Mesodermal cell (in vitro differentiated cells): ENCODE data around the gene ZFYVE28.
A peak's percentile ranks its signal among the peaks of the same experiment; 100 is the strongest.

Experiments
- H3K27ac ChIP-seq: 2 replicates; pipeline ENCODE4 v1.7.0; 2013; ENCODE audit warnings: mild to moderate bottlenecking, low read depth, low read length, moderate library complexity; ENCODE audit not compliant: severe bottlenecking
- H3K36me3 ChIP-seq: 2 replicates; pipeline ENCODE4 v1.7.1; 2013; ENCODE audit warnings: mild to moderate bottlenecking, low read length, moderate library complexity; ENCODE audit not compliant: control insufficient read depth, insufficient read depth
- H3K4me1 ChIP-seq: one replicate; pipeline ENCODE4 v1.7.1; 2013; ENCODE audit warnings: mild to moderate bottlenecking, low read length; ENCODE audit not compliant: insufficient read depth, control insufficient read depth, poor library complexity, severe bottlenecking
- H3K4me3 ChIP-seq: 2 replicates; pipeline ENCODE4 v1.7.0; 2013; ENCODE audit warnings: low read length, control low read depth, mild to moderate bottlenecking; ENCODE audit not compliant: insufficient read depth, poor library complexity, severe bottlenecking; ENCODE audit errors: extremely low read depth
- H3K9me3 ChIP-seq: 2 replicates; pipeline ENCODE4 v1.7.1; 2013; ENCODE audit warnings: mild to moderate bottlenecking, low read length, moderate library complexity; ENCODE audit not compliant: control insufficient read depth
- WGBS, 2 experiments: methylation state at CpG; one replicate each; pipeline ENCODE4 v1.1.5; 2013; ENCODE audit warnings: missing lambda C conversion rate in 2 of 2; ENCODE audit not compliant: insufficient coverage in 2 of 2; 5-methylcytosine and 5-hydroxymethylcytosine counted together

Gene ZFYVE28

DNA sequence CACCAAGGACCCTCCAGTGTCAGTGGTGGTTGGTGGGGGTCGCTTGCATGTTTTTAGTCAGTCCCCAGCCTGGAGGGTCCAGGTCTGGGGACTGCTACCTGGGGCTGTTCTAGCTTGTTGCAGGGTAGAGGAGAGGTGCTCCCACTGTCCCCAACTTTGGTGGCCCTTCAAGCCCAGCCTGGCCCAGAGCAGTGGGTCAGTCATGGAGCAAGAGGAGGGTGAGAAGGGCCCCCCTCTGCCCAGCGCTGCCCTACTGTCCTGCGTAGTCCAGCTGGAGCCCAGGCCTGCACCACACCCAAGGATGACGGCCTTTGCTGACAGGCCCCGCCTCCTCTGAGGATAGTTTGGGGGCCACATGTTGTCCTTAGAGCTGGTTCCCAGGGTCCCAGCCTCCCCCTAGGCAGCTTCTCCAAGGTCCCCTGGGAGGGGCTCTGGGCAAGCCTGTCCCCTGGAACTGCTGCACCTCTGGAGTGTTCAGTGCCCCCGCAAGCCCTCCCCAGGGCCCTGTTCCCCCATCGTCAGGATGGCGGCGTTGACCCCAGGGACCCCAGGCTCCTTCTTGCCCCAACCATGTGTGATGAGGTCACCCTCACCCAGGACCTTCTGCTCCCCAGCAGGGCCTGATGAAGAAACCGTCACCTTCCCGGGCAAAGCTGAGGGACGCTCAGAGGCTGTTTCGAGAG lies 7.1 kb upstream of the ZFYVE28 start:
- no peaks in the 10 kb centered on the region for H3K9me3 ChIP-seq
- WGBS, 2 experiments: 95 to 97% methylated on average over 11 of the region's 13 CpGs

DNA sequence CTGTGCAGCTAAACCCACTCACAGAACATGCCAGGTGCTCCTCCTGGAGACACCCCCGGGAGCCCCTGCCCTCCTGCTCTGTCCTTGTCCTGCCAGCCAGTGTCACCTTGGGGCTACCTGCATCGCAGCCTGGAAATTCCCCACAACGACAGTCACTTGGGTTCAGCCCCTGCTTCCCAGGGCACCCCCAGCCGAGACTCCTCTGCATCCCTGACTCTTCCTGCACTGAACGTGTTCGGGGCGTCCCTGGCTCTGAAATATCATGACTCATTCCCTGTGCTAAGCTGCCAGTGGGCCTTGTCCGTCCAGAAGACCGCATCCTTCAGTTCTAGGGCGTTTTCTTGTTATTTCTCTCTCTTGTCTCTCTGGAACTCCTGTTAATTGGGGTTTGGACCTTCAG lies 6.1 kb upstream of the ZFYVE28 start:
- 88 to 94% methylated on average over 9 to 10 of the region's 10 CpGs for WGBS, 2 experiments
- no peak overlapping the region for H3K4me3 ChIP-seq
- H3K9me3 ChIP-seq: no peaks in the 10 kb centered on the region
- H3K36me3 ChIP-seq: no peaks in the 10 kb centered on the region
- no peak overlapping the region for H3K27ac ChIP-seq
- H3K4me1 ChIP-seq: no peaks in the 10 kb centered on the region

More for the DNA sequence above, 7.1 kb upstream of the ZFYVE28 start:
- H3K4me3 ChIP-seq: no peak overlapping the region
- no peak overlapping the region for H3K27ac ChIP-seq
- H3K4me1 ChIP-seq: no peaks in the 10 kb centered on the region
- H3K36me3 ChIP-seq: no peaks in the 10 kb centered on the region

DNA sequence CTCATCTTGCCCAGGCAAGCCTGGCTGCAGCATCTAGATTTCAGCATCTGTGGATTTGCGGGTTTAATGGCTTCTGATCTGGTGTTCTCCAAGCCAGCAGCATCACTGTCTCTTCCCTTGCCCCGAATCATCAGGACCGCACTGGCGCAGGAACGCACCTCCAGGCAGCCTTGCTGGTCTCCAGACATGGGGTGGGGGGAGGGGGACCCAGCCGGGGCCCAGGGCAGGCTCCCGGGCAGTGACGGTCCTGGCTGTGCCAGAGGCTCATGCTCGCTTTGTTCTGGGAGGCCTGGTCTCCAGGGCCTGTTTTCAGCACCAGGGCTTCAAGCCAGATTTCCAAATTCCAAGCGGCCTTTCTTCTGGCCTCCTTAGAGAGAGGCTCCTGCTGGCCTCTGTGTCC lies 5.2 kb upstream of the ZFYVE28 start:
- Histone ChIP-seq H3K36me3 (no peaks in the 10 kb centered on the region), H3K9me3 (no peaks in the 10 kb centered on the region), H3K4me1 (peaks cover 5% of the 10 kb centered on the region), H3K4me3 (no peak overlapping the region), H3K27ac (no peak overlapping the region)
- WGBS, 2 experiments: 84 to 90% methylated on average over 9 to 10 of the region's 10 CpGs

DNA sequence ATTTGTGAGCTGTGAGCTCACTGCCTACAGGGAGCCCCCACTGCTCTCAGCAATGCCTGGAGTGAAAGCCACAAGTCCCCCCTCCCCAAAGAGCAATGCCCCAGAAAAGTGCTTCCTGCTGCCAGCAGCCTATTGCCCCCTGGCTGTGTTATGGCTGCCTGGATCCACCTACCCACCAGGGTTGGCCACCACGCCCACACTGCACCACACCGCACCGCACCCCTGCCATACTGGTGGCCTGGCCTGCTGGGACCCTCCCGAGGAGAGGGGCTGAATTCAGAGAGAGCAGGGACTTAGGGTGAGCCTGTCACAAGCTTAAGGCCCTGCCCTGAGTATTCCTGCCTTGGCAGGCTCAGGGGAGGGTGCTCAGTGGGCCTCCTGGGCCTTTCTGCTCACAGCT lies 4.6 kb upstream of the ZFYVE28 start:
- H3K36me3 ChIP-seq: no peaks in the 10 kb centered on the region
- no peak overlapping the region for H3K27ac ChIP-seq
- H3K9me3 ChIP-seq: no peaks in the 10 kb centered on the region
- peaks cover 5% of the 10 kb centered on the region for H3K4me1 ChIP-seq
- no peak overlapping the region for H3K4me3 ChIP-seq
- WGBS, 2 experiments: 96% methylated on average over 4 of the region's 4 CpGs

DNA sequence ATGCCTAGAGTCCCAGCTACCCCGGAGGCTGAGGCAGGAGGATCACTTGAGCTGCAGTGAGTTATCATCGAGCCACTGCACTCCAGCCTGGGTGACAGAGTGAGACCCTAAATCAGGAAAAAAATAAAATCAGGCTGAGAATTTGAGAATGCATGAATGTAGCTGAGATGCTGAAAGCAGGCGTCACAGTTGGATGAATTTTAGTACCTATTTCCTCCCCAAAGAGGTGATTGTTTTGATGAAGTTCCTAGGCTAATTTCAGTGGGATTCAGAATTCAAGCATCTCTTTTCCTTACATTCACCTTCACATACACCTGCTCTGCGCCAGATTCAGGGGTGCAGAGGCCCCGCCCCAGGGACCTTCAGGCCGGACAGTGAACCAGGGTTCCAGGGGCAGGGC lies 3.5 kb upstream of the ZFYVE28 start:
- no peak overlapping the region for H3K4me3 ChIP-seq
- H3K4me1 ChIP-seq: peaks cover 6% of the 10 kb centered on the region
- no peaks in the 10 kb centered on the region for H3K36me3 ChIP-seq
- WGBS, 2 experiments: 87 to 88% methylated on average over 4 to 5 of the region's 6 CpGs
- no peak overlapping the region for H3K27ac ChIP-seq
- no peaks in the 10 kb centered on the region for H3K9me3 ChIP-seq

DNA sequence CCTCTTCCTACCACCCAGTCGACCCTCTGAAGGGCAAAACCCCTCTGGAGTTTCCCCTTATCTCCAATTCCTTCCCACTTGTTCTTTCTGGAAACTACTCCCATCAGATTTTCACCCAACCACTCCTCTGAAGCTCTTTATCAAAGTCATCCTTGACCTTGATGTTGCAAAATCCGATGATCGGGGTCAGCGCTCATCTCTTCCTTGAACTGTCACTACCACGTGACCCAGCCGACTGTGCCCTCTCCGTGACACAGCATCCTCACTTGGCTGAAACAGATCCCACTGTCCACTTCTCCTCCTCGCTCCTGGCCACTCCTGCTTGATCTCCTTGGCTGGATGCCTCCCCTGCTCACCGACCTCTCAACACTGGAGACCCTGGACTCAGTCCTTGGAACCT lies 1.4 kb upstream of the ZFYVE28 start:
- Histone ChIP-seq H3K9me3 (no peaks in the 10 kb centered on the region), H3K27ac (no peak overlapping the region), H3K4me1 (peaks cover 17% of the 10 kb centered on the region), H3K4me3 (no peak overlapping the region), H3K36me3 (no peaks in the 10 kb centered on the region)
- 64 to 82% methylated on average over 8 to 9 of the region's 9 CpGs for WGBS, 2 experiments

DNA sequence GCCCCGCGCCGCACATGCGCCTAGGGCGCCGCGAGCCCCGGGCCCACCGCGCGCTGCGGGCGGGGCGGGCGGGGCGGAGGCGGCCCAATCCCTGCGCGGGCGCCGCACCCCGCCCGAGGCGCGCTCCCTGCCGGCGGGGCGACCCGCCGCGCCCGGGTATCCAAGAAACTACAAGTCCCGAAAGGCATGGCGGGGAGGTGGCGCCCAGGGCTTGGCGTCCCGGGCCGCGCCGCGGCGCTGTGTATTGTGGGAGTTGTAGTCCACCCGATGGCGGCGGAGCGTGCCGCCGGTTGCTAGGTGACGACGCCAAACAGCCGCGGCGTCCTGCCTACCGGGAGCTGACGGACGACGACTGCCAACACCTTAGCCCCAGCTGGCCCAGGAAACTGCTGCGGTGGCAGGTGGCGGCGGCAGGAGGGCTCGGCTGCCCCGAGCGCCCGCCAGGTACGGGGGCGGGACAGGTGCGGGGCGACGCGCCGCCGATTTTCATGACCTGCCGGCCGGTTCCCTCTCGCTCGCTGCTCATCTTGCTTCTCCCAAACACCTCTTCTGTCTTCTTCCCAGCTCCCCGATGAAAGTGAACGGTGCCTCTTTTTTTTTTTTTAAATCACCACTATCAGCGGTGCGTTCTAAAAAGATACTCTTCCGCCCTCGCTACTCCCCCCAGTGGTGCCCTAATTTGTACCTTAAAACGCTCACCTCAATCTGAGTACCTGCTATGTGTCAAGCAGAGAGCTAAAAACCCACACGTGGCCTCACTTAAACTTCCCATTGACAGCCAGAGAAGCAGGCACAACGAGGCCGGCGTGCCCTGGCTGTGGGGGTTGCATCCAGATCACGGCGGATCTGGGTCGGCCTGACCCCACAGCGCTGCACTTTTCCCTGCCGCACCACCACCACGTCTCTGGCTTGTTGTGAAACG lies 466 bp upstream of the ZFYVE28 start, which contains the start of gene CFAP99:
Gene CFAP99 (plus strand): TSS at position 306 of the 922 bp plus-strand sequence.
- Histone ChIP-seq H3K4me1 (peaks cover 24% of the 10 kb centered on the region), H3K27ac (peak within 1 kb of the TSS; percentile 23), H3K36me3 (no peaks in the 10 kb centered on the region), H3K9me3 (no peaks in the 10 kb centered on the region), H3K4me3 (peak within 1 kb of the TSS; percentile 44)
- 4 to 5% methylated on average over 64 to 87 of the region's 94 CpGs for WGBS, 2 experiments

DNA sequence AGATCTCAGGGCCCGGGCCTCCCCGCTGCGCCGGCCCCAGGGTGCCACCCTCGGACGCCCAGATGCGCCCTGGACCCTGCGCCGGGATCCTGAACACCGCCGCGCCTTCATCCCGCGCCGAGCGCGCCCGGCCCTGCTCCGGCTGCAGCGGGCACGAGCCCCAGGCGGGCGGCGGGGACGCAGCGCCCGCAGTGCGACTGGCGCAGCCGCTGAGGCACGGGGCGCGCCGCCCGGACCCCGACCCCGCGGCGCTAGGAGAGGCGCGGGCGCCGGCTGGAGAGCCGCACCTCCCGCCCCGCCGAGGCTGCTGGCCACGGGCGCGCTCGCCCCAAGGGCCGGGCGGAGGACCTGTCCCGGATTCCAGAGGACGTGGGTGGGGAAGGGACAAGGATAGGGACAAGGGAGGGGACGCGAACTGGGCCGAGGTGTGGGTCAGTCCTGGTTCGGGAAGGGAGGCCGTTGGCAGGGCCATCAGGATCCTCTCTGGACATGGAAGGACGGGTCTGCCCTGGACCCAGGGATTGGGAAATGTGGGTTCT lies 1.1 kb downstream of the ZFYVE28 start:
- H3K27ac ChIP-seq: no peak overlapping the region
- peak overlapping the region; percentile 44 for H3K4me3 ChIP-seq
- 1% methylated on average over 40 to 58 of the region's 61 CpGs for WGBS, 2 experiments

DNA sequence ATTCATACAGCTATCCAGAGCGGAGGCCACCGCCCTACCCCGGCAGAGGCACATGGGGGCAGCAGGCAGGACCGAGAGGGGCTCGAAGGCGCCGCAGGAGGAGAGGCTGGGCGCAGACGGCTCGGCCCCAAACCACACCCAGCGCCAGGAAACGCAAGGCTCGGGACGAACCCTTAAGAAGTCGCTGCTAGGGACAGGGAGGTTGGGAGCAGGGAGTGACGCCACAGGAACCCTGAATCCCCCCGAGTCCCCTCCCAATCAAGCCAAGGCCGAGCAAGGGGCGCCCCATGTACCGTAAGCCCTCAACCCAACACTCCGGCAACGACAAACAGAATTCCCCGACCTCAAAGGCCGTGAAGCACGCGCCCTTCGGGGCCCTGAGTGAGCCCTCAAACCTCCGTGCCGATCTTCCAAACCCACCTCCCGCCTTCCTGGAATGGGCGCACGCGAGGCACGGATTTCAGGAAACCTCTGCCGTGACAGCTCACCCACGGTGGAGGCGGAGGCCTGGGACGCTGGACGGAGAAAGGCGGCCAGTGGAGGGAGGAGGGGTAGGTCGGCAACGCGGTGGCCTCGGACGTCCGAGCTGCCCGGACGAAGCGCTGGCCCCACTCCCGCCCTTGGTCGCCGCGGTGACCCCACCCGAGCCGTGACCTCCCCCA lies 1.8 kb downstream of the ZFYVE28 start:
- WGBS, 2 experiments: 1 to 2% methylated on average over 20 to 45 of the region's 55 CpGs

More for the DNA sequence above, 1.1 kb downstream of the ZFYVE28 start:
- H3K9me3 ChIP-seq: no peaks in the 10 kb centered on the region
- no peaks in the 10 kb centered on the region for H3K36me3 ChIP-seq
- peaks cover 38% of the 10 kb centered on the region for H3K4me1 ChIP-seq

DNA sequence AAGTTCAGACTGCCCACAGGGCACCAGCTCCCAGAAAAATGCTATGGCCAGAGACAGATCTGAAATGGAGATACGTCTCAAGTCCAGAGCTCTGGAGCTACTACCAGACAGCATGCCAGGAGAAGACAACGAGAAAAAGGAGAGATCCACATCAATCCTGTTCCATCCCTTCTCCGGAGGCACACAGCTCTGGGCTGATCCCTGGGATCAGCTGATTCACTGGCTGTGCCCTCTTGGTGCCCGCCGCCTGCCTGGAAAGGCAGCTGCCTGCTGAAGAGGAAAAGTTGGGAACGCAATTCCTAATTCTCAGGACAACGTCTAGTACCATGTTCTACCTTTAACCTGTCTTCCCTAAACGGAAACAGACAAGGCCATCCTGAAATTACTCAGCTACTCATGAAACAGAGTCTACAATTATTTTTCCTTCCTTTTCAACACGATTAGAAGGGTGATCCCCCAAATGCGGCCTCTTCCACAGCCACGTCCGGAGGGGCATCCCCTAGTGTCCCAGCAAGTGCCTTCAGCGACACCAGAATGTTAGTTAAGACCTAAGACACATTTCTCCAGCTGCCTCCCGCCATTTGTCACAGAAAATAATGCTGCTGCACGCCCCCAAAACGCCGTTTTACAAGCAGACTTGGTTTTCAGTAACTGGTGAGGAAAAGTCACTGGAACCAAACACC lies 2.4 kb downstream of the ZFYVE28 start:
- 66 to 69% methylated on average over 12 to 17 of the region's 17 CpGs for WGBS, 2 experiments

More for the DNA sequence above, 1.8 kb downstream of the ZFYVE28 start:
- Histone ChIP-seq H3K36me3 (no peaks in the 10 kb centered on the region), H3K27ac (no peak overlapping the region), H3K4me1 (peaks cover 44% of the 10 kb centered on the region), H3K9me3 (no peaks in the 10 kb centered on the region), H3K4me3 (peak overlapping the region; percentile 35)

More for the DNA sequence above, 2.4 kb downstream of the ZFYVE28 start:
- no peak overlapping the region for H3K27ac ChIP-seq
- no peaks in the 10 kb centered on the region for H3K9me3 ChIP-seq
- H3K4me3 ChIP-seq: peak overlapping the region; percentile 35
- H3K4me1 ChIP-seq: peaks cover 45% of the 10 kb centered on the region
- H3K36me3 ChIP-seq: no peaks in the 10 kb centered on the region
